Sciatic nerve (tissue), 2 donors: Measurements from ENCODE around the gene NOD2. TPM values are rescaled to one million over a fixed set of nuclear protein-coding genes. Genes with fewer than 3 reads are reported as not detected.

Experiments used
- ATAC-seq: fragments of 200-7000 bp; cut with Tn5 transposase; one replicate; pipeline ENCODE4 v1.9.1; 2020; ENCODE audit warnings: mild to moderate bottlenecking, moderate library complexity
- DNase-seq: peaks from one replicate; pipeline ENCODE4 v3.0.0-alpha.2; 2020; ENCODE audit warnings: low spot score
- intact Hi-C: fragments of 100-400 bp; cut with DNase I; formaldehyde crosslinking; loops from one replicate; pipeline ENCODE4 v1.14.2; 2022
- total RNA-seq: library from RNA; stranded (reverse); fragmentation: NEBNext Ultra II Directional; extraction: Animal tissue kit (Norgen Biotek cat#: 25700); gene quantifications from one replicate; pipeline ENCODE4 v1.2.1, GENCODE V29; 2021
- donor health status: DM: no; HTN: no; CAD: no.
- donor health status: DM: no; HTN: no; CAD: no.

The NOD2 gene
- total RNA-seq, 1 donor from 2014 or later: 4.3 TPM

DNA sequence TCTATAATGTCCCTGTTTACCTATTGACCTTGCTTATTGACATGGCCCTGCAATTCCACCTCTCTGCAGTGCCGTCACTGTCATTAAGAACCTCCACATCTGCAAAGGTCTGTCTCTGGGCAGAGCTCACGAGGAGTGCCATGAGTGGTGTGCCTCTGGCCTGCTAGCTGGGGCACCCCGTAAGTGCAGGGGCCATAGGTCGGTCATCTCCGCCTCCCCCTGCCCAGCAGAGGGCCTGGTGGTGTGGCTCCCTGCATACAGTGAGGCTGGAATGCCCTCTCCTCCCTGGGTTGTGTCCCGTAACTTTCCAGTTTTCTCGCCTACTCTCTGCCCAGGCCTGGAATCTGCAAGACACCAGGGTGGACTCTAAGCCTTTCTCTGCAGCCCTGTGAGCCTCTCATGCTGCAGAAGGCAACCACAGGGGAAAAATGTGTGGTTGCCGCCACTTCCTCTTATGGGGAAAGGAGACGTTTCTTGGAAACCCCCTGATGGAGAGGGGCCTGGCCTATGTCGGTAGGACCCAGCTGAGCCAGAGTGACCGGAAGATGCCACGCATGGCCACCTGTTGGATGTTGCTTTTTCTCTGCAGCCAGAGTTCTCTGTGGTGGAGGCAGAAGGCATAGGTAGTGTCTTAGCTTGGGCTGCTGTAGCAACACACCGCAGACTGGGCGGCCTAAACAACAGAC is 9.6 kb upstream of the NOD2 start:
- DNase-seq: no peak
- ATAC-seq: peak; percentile 68

DNA sequence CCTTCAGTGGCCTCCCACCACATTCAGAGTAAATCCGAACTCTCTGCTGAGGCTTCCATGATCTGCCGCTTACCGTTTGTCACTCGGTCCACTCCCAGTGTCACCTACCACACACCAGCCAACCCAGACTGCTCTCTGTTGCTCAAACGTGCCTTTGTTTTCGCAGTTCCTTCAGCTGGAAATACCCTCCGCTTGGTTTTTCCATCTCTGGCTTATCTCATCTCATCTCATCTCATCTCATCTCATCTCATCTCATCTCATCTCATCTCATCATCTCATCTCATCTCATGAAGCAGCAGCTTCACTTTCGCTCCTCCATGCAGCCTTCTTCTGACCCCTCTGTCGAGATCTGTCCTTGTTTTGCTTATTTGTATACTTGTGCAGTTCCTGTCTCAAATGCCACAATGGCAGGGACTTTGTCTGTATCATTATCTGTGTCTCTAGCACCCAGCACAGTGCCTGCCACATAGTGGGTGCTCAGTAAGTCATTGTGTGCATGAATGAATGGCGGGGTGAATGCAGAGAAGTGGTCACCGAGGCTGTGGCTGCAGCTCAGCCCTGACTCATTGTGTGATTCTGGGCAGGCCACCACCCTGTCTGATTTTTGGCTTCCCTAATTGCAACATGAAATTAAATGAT is 8.5 kb upstream of the NOD2 start:
- DNase-seq (no peak), ATAC-seq (no peak)
- intact Hi-C loops: loop anchor here (10.0 kb wide), 1 partner anchor 1710 kb away; no protein-coding TSS in a partner anchor

More for the DNA sequence above, 9.6 kb upstream of the NOD2 start:
- intact Hi-C loops: loop anchor here (10.0 kb wide), 1 partner anchor 1709 kb away; no protein-coding TSS in a partner anchor

DNA sequence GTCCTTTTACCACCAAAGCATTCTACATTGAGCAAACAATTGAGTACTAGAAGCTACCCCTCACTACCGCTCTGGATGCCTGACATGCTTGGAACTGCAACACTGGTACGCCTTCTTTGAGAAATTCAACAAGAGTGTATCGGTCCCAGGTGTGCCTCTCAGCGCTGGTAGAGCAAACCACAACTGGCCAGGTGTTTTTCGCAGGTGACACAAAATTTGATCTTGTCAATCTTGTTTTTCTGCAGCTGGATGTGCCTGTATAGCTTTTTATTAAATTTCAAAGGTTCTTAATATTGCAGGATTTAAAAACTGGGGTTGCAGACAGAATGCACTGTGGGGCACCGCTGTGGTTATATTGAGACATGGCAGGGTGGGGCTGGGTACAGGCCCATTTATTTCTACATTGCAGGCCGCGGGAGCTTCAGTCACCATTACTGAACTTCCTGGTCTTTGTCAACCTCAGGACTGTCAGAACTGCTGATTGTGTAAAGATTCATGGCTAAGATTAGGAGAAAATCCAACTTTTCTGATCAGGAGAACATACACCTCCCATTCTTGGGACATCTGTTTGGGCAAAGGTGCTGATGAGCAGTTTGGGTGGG is 7.8 kb upstream of the NOD2 start:
- no peak for ATAC-seq

DNA sequence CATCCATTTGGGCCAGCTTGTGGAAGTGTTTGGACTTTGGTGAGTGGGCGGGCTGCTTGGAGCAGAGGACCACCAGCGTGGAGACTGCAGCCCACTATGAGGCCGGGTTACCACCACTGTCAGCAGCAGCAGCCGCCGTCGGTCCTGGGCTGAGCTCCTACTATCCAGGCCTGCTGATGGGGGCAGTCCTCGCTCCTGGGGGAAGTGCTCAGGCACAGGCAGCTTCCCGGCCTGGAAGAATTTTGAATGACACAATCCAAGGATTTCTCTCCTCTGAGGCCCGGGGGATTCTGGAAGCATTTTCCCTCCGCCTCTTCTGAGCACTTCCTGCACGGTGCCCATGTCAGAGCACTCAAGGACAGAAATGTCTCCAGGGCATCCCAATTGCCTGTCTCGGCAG is 5.3 kb upstream of the NOD2 start:
- ATAC-seq: no peak
- no peak for DNase-seq
- intact Hi-C loops: loop anchor here (10.0 kb wide), 1 partner anchor 1713 kb away; no protein-coding TSS in a partner anchor

More for the DNA sequence above, 7.8 kb upstream of the NOD2 start:
- DNase-seq: no peak
- intact Hi-C loops: loop anchor here (10.0 kb wide), 1 partner anchor 1711 kb away; no protein-coding TSS in a partner anchor

DNA sequence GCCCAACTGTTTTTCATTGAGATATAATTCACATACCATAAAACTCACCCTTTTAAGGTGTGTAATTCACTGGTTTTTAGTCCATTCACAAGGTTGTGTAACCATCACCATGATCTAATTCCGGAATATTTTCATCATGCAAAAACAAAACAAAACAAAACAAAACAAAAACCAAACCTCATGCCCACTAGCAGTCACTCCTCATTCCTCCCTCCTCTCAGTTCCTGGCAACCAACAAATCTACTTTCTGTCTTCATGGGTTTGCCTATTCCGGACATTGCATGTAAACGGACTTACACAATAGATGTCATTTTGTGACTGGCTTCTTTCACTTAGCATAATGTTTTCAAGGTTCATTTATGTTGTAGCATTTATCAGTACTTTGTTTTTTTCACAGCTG is 4.5 kb upstream of the NOD2 start:
- DNase-seq (no peak), ATAC-seq (no peak)
- intact Hi-C loops: loop anchor here (10.0 kb wide), 1 partner anchor 1714 kb away; no protein-coding TSS in a partner anchor

DNA sequence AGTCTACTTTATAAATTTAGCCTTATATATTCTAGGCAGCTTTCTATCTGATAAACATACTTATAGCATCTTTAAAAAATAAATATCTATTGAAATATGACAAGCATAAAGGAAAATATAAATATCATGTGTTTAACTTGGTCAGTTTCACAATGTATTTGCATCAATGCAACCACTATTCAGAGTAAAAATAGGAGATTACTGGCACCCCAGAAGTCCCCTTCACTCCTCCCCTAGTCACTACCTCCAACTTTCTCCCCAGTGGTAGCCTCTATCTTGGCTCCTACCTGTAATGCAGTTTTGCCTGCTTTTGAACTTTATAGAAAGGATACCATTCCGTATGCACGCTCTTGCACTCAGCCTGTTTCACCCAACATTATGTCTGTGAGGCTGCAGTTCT is 3.2 kb upstream of the NOD2 start:
- ATAC-seq (no peak), DNase-seq (no peak)
- intact Hi-C loops: no loop called here

DNA sequence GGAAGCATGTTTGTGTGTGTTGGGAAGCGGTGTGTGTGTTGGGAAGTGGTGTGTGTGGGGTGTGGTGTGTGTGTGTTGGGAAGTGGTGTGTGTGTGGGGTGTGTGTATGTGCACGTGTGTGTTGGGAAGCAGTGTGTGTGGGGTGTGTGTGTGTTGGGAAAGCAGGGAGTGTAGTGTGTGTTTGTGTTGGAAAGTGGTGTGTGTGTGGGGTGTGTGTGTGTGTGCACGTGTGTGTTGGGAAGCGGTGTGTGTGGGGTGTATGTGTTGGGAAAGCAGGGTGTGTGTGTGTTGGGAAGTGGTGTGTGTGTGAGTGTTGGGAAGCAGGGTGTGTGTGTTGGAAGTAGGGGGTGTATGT is 785 bp upstream of the NOD2 start:
- no peak for DNase-seq
- intact Hi-C loops: no loop called here
- no peak for ATAC-seq

DNA sequence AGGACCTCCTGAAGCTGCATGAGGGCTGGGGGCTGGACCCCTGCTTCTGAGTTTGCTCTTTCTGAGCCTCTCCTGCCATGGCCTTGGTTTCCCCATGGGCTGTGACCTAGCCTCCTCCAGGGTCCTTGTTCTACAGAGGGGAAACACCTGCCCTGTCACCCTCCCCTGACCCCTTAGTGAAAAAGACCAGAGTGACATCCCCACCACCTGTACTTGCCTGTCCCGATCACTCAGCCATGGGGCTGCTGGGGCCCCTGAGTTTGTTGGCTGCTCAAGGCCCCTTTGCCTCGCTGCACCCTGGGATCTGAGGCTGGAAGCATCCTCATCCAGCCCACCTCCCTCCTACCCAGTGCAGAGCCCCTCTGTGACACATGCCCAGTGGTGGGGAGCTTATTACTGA is 800 bp downstream of the NOD2 start:
- ATAC-seq: no peak
- intact Hi-C loops: no loop called here
- no peak for DNase-seq

DNA sequence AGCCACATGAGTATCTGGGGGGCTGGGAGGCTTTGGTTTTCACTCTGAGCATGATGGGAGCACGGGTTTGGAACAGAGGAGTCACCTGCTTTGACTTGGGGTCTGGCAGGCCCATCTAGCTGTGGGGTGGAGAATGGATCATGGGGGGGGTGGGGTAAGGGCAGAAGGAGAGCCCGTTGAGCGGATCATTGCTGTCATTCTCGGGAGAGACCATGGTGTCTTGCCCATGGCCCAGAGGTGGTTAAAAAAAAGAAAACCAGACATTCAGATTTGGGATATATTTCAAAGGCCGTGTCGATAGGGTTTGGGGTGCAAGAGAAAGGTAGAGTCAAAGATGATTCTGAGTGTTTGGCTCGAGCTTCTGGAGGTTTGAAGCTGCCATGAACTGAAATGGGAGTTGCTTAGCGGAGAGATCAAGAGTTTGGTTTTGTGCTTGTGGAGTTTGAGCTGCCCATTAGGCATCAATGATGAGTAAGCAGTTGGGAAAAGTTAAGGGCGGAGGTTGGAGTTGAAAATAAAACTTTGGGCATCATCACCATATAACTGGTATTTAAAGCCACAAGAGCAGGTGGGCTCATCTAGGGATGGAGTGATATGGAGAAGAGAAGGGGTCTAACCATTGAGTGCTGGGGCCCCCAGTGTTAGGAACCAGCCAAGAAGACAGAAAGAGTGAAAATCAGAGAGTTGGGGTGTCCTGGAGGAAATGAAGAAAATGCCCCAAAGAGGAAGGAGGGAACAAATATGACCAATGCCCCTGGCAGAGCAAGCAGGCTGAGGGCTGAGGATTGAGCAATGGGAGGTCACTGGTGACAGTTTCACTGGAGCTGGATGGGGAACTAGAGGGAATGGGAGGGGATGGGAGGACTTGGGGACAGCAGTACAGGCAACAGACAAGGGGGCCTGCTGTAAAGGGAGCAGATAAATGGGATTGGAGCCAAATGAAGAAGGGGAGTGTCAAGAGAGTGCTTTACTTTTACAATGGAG is 1.9 kb downstream of the NOD2 start:
- DNase-seq (no peak), ATAC-seq (peak; percentile 55)
- intact Hi-C loops: no loop called here

DNA sequence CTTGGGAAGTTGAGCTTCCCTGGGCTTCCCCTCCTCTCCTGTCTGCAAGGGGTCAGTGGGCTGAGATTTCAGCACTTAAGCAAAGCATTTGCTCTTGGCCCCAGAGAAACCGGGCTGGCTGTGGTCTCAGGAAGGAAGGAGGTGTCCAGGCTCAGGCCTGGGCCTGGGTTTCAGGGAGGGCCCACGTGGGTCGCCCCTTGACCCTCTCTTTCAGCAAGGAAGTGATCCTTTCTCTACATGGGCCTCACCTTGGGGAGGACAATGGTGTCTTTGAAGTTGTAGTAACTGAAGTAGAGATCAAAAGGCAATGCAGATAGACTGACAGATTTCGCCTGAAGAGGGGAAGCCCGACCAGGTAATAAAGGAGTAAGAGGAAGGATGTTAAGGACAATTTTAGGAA is 2.7 kb downstream of the NOD2 start:
- intact Hi-C loops: no loop called here

DNA sequence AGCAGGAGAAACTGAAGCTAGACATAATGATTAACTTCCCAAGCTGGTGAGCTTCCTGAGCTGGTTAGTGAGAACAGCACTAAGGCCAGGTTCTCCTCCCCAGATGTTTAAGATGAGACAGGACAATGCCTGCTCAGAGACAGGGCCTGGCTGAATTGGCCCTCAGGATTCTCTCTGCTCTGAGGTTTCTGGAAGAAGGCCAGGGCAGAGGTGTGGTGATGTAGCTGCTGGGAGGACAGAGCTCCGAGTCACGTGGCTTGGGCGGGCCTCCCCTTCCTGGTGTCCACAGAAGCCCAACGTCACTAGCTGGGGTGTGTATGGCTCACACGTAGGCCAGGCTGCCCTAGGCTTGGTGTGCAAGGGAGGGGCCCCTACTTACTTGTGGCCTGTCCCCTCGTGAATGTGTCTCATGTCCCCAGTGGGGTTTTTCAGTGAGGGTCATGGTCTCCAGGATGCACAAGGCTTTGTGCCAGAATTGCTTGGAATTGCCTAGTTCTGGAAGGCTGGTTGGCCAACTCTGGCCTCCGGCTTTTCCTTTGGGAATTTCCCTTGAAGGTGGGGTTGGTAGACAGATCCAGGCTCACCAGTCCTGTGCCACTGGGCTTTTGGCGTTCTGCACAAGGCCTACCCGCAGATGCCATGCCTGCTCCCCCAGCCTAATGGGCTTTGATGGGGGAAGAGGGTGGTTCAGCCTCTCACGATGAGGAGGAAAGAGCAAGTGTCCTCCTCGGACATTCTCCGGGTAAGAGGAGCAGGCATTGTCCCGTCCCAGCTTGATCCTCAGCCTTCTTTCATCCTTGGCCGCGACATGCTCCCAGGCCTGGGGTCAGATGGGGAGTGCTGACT is 3.4 kb downstream of the NOD2 start:
- intact Hi-C loops: no loop called here
- ATAC-seq (peak; percentile 85), DNase-seq (peak; percentile 82)

More for the DNA sequence above, 2.7 kb downstream of the NOD2 start:
- DNase-seq (no peak), ATAC-seq (no peak)

DNA sequence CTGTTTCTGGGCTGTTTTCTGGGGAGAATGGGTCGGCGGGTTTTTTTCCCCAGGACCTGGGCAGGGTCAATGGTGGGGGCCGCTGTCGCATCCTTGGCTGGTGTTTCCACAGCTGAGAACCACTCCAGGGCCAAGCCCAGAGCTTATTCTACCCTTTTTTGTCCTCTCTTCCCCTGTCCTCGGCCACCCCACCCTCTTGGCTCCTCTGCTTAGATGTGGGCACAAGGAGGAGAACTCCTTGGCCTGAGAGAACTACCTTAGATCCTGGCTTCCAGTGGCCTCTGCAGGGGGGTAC is 4.0 kb downstream of the NOD2 start:
- DNase-seq: no peak
- intact Hi-C loops: no loop called here
- no peak for ATAC-seq

DNA sequence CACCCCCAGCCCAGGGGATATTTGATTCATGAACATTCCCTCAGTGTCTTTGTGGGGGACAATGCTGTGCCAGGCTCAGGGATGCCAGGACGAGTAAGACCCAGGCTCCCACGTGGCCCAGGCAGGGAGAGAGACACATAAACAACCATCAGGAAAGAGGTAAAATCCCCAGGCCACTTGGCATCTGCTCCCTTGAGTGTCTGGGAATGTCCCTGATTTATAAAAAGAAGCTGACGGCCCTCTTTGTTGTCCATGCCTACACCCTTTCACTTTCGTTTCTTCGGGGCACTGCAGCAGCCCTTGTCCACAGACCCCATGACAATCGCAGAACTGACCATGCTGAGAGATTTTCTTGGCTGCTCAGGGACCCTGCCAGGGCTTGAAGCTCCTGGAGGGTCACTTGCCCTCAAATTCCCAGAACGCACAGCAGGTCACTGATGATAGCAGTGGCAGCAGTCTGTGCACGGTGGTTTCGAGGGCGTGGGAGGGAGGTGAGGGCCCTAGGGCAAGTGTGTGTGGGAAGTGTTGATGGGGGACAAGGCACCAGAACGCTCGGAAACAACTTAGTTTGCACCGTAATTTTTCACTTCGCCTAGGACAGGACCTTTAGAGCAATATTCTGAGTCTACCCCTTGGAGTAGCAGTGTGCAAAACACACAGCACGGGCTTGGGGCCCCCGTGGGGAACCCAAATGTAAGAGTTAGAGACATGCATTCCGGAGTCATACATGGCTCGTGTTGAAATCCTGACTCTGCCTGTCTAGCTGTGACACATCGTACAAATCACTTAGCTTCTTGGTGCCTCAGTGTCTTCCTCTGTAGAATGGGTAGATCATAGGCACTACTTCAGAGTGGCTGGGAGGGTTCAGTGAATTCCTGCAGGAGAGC is 4.7 kb downstream of the NOD2 start:
- intact Hi-C loops: no loop called here
- no peak for DNase-seq
- peak; percentile 62 for ATAC-seq

DNA sequence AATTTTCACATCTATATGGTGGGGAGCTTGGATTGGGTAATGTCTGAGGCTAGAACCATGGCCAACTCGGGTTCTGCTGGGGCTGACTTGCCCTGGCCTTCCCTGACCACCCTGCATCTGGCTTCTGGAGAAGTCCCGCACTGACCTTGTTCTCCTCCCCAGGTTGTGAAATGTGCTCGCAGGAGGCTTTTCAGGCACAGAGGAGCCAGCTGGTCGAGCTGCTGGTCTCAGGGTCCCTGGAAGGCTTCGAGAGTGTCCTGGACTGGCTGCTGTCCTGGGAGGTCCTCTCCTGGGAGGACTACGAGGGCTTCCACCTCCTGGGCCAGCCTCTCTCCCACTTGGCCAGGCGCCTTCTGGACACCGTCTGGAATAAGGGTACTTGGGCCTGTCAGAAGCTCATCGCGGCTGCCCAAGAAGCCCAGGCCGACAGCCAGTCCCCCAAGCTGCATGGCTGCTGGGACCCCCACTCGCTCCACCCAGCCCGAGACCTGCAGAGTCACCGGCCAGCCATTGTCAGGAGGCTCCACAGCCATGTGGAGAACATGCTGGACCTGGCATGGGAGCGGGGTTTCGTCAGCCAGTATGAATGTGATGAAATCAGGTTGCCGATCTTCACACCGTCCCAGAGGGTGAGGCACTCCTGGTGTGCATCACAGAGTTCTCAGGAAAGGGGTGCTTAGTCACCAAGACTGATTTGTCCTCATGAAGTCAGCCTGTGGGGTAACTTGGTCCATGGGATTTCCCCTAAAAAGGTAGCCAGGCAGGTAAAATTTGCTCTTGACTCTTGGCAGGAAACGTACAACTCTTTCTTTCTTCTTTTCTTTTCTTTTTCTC is 6.1 kb downstream of the NOD2 start:
- DNase-seq (no peak), ATAC-seq (no peak)
- intact Hi-C loops: no loop called here

DNA sequence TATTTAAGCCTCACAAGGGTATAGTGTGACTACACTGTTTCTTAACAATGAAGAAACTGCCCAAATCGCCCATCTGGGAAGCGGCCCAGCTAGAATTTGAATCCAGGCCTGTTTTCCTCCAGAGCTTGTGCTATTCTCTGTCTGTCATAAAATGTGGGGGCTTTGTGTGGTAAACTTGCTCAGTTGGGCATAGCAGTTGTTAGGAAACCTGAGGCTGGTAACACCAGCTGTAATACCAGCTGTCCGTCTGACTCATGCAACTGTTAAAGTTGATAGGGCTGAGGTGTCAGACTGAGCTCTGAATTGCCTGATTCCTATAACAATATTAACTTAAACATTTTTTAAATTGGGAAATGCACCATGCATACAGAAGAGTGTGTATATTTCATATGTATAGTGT is 9.3 kb downstream of the NOD2 start:
- no peak for DNase-seq
- intact Hi-C loops: no loop called here
- ATAC-seq: no peak

DNA sequence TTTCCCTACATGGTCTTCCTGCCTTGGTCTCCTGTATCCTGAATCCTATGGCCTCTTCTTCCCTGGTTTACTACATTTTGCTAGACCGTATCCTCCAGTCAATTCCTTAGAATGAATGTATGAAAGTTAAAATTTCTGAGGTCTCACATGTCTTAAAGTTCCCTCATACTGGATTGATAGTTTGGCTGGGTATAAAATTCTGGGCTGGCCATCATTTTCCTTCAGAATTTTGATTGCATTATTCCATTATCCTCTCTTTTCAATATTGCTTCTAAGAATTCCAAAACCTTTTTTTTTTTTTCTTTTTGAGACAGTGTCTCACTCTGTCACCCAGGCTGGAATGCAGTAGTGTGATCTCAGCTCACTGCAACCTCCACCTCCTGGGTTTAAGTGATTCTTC is 10.8 kb downstream of the NOD2 start:
- DNase-seq: no peak
- no peak for ATAC-seq
- intact Hi-C loops: no loop called here
